ENCODE data around the gene SPRED2.

Gene SPRED2

GRCh38 chr2:65300761-65301711, 131.4 kb downstream of the SPRED2 start:
- peak; percentile 38 to 59 (median 47) for DNase-seq

DNA sequence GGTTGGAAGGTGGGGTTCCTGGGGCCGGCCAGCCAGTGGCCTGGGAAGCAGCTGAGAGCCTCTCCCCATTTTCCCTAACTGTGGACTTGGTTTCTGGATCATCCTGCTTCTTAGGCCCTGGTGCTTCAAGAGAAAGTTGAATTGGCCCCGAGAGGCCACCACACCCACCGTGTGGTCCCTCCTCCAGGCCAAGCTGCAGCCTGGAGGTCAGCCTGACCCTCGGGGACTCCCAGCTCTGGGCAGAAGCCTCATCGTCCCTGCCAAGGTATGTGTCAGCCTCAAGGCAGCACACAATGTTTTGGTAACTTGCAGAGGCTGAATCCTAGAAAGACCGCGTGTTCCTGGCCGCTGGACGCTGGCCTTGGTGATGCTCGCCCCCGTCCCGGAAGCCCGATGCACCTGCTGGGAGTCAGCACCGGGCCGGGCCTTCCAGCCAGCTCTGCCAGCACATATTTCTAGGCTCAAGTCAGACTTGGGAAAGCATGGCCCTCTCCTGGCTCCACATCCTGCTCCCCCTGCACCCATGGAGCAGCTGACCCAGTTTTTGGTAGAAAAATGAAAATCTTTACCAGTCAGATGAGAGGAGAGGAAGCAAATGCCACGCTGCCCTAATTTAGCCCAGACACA, 132.2 kb downstream of the SPRED2 start:
- no peak for DNase-seq

DNA sequence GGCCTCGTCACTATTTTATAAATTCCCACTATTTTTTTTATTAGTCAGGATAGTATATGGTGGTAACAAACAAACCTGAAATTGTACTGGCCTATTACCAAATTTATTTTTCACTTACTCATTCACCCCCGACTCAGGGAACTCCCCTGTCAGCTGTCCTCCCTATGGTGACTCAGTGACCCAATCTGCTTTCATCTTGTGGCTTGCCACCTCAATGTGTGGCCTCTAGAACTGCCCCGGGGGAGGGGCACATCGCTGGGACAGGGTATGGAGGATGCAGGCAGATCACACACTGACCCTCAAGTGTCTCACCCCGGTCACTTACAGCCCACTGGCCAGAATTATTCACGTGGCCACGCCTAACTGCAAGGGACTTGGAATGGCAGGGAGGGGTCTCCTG, 133.2 kb downstream of the SPRED2 start:
- peak; percentile 65 to 75 (median 73) for DNase-seq

GRCh38 chr2:65298089-65298488, 134.3 kb downstream of the SPRED2 start:
- no peak for DNase-seq

DNA sequence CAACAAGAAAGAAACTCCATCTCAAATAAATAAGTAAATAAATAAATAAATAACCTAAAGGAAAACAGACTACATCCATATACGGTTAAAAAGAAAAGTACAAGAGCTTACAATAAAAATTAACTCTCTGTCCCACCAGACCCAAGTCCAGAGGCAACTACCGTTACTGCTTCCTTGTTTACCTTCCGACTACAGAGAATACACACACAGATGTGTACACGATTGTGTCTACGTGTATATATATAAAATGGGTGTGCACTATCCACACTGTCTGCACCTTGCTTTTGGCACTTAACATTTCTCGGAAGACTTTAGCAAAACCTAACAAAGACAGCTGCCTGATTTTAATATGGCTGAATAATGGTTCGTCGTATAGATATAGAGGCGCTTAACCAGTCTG, 134.9 kb downstream of the SPRED2 start:
- DNase-seq: no peak

DNA sequence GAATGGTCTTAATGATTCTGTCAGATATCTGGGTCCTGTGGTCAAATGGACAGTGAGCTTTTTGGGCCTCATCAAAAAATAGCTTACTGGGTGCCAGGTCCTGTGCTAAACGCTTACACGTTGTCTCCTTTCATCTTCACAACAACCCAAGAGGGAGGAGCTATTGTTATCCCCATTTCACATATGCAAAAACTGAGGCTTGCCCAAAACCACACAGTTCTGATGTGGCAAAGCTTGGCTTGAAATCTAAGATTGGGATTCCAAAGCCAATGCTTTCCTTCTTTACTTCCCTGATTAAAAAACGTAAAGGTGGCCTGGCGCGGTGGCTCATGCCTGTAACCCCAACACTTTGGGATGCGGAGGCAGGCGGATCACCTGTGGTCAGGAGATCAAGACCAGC, 135.4 kb downstream of the SPRED2 start:
- DNase-seq: no peak

- no peak for DNase-seq
Observed at GRCh38 chr2:65294701-65295100, 137.7 kb downstream of the SPRED2 start.

- DNase-seq: no peak
Observed at GRCh38 chr2:65294136-65294535, 138.3 kb downstream of the SPRED2 start.

DNA sequence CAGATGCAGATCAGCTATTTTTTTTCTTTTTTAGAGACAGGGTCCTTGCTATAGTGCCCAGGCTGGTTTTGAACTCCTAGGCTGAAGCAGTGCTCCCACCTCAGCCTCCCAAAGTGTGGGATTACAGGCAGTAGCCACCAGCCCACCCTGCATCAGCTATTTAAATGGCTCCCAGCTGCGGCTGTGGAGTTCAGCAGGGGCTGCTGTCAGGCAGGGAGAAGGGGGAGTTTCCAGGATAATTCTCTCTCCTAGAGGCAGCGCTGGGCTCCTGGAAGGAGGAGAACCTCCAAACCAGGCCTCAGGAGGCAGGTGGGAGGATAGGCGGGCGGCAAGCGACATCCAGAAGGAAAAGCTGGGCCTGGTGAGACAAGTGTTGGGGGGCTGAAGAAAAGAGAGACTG, 139.0 kb downstream of the SPRED2 start:
- DNase-seq: no peak

DNA sequence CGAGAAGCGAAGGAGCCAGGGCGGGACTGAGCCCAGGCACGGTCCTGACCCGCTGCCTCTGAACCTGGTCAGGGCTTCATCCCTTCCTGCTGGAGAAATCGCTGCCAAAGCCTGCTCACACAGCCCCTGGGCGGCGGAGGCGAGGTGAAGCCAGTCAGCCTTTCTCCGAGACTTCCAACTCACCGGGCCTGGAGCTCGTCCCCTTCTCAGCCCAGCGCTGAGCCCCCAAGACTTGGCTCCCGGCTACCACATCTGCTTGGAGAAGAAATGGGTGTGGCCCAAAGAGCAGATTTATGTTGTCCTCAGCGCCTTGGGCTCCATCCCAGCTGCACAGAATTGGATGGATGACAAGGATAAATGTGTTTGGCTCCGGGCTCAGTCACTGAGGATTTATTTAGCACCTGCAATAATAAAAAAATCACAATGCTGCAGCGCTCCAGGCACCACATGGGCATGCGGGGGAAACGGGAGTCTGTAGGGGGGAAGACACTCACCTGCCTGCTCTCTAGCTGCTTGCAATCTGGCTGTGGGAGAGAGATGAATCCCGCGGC, 139.9 kb downstream of the SPRED2 start:
- DNase-seq: no peak

DNA sequence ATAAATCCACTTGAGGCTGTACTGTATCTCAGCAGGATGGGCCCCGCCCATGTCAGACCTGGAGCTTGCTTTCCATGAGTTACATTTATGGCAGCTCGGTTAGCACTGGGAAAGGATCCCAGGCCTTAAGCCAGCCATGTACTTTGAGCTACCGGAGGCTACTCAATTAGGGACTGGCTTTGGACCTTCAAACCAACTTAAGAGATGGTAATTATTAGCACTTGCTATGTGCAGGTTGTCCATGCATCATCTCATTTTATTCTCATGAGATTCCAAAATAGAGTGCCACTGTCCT, 140.3 kb downstream of the SPRED2 start:
- DNase-seq: no peak

DNA sequence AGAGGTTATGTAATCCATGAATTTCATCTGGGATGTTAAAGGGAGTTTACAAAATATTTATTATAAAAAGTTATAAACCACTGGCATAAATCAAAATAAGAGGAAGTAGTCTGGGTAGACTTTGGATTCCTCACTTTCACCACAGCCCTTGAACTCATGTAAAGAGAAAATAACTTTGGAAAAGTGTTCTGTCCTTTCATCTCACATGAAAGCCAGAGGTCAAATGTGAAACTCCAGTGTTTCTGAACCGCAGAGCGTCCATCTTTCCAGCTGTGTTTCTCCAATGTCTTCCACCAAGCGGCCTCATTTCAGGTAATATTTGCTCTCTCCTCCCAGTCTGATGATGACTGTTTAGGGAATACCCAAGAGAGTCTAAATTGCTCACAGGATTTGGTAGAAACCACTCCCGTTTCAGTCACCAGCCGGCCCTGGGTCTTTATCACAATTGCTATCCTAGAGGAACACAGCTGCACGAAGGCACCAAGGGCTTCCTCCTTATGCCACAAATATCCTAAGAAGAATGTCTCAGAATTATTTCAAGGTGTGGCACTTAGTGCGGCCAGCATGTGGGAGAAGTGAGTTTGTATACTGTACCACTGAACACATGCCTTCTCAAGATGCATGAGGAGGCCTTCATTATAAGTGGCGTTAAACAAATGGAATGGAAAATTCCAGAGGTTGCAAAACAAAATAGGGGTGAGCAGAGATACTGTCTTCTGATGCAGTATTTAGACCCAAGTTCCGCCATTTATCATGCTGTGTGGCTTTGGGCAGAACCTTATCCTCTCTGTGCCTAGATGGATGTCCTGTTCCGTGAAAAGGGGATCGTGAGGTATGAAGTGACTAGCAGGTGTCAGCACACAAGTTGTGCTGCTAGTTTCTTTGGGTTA, 140.9 kb downstream of the SPRED2 start:
- peak; percentile 25 to 42 (median 41) for DNase-seq

- no peak for DNase-seq
Observed at GRCh38 chr2:65287364-65287763, 145.0 kb downstream of the SPRED2 start.

DNA sequence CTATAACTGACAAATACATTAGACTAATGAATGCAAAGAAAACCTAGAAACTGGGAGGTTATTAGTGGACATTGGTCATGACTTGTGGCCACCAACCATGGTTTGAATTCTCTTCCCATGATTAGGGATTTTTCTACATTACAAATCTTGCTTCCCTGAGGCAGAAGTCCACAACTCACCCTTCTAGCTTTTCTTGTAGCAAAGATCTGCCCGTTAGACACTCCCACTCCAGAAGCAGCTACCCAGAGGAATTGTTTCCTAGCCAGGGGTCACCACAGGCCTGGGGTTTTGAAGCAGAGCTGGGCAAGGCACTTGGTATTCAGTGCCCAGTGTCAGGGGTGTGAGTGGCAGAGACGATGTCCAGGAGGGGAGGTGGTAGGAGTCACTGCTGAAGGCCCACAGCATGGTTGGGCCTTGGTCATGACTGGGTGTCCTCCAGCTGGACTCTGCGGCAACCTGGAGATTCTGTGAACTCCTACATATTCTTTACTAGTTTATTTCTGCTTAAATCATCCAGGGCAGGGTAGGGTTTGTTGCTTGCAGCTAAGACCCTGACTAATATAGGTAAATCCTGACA, 149.8 kb downstream of the SPRED2 start:
- no peak for DNase-seq

DNA sequence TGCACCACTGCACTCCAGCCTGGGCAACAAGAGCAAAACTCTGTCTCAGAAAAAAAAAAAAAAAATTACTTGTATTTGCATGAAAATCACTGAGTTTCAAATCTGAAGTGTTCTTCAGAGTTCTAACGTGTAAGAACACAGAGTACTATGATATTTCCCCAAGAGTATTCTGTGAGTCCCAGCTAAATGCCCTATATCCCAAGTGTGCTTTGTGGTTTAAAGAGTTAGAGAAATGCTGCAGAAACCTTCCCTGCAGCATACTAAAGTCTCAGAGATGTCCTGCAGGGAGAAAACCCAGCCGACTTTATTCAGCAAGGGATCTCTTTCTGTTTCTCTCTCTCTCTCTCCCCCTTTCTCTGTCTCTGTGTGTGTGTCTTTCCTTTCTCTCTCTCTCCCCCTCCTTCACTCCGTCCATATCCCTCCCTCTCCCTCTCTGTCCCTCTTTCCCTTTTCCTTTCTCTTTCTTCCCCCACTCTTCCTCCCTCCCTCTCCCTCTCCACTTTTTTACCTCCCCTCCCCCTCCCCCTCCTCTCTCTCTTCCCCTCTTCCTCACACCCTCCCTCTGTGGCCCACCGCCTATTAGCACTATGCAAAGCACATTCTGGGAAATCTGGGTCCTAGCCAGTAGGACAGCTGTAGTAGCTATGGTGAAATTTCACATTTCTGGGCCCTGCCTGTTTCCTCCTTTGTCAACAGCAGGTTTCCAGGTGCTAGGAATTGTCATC, 150.6 kb downstream of the SPRED2 start:
- DNase-seq: no peak

- DNase-seq: no peak
Observed at GRCh38 chr2:65279756-65280155, 152.6 kb downstream of the SPRED2 start.

- no peak for DNase-seq
Observed at GRCh38 chr2:65278531-65278981, 153.8 kb downstream of the SPRED2 start.

- no peak for DNase-seq
Observed at GRCh38 chr2:65277791-65278483, 154.5 kb downstream of the SPRED2 start.

DNA sequence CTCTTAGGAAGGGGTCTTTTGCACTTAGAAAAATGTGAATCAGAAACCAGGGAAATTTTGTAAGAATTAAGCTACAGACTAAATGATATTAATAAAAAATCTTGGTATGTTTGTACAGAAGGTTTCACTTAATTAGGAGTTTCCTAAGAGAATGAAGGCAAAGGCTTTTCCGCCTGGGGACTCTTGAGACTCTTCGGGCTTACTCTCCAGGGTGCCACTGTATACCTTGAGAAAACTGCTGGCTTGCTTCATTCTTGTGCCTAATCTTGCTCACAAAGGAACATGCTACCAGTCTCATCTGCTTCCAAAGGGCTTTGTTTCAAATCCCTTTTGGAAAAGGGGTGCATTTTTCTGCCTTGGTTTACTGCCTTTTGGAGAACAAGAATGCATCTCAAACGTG, 155.3 kb downstream of the SPRED2 start:
- no peak for DNase-seq

GRCh38 chr2:65276609-65277008, 155.8 kb downstream of the SPRED2 start:
- no peak for DNase-seq

Measured in suppressor macrophage treated with lipopolysaccharide for 1 hour (primary cell).